Vagina (tissue), 2 donors: Measurements from ENCODE around the gene PLK5. TPM values are rescaled to one million over a fixed set of nuclear protein-coding genes. Genes with fewer than 3 reads are reported as not detected.
"Not testable (repeated sequence)": the region's sequence is repeated elsewhere in the genome, so short reads cannot be mapped to it uniquely, and the experiment has no call there.

Experiments used
- DNase-seq, 2 donors: peaks; one replicate each; pipeline ENCODE4 v3.0.0-alpha.2; 2017; ENCODE audit errors: extremely low spot score in 2 of 2
- H3K27ac ChIP-seq: fragments of 200-600 bp; sonication (generic); one replicate; pipeline ENCODE4 v1.5.1; 2019
- H3K27me3 ChIP-seq: fragments of 200-600 bp; sonication (generic); one replicate; pipeline ENCODE4 v1.5.1; 2019
- H3K36me3 ChIP-seq, 2 donors: fragments of 200-600 bp; sonication (generic); one replicate each; pipeline ENCODE4 v1.5.1; 2017 to 2019
- H3K4me1 ChIP-seq: fragments of 200-600 bp; sonication (generic); one replicate; pipeline ENCODE4 v1.5.1; 2019
- H3K4me3 ChIP-seq, 2 donors: fragments of 200-600 bp; sonication (generic); 1 replicate in 1 of 2; 2 replicates in 1 of 2; pipeline ENCODE4 v1.5.1; 2016 to 2019
- H3K9me3 ChIP-seq: fragments of 200-600 bp; sonication (generic); one replicate; pipeline ENCODE4 v1.5.1; 2019
- POLR2A ChIP-seq, 2 donors: fragments of 450-650 bp; IDR thresholded peaks; one replicate each; pipeline ENCODE4 v1.6.1; 2017; ENCODE audit warnings: antibody characterized with exemption in 2 of 2, mild to moderate bottlenecking in 2 of 2, moderate library complexity in 2 of 2
- POLR2AphosphoS5 ChIP-seq, 2 donors: sonication (generic); formaldehyde crosslinking; IDR thresholded peaks; one replicate each; pipeline ENCODE4 v1.9.0; 2017; ENCODE audit warnings: antibody characterized with exemption in 2 of 2, mild to moderate bottlenecking in 2 of 2, low read depth in 1 of 2; ENCODE audit not compliant: insufficient read depth in 1 of 2
- intact Hi-C: fragments of 100-400 bp; cut with DNase I; formaldehyde crosslinking; loops from one replicate; pipeline ENCODE4 v1.15.1; 2023
- total RNA-seq: library from RNA; depleted of rRNA; stranded (reverse); fragments of >200 nt; gene quantifications from one replicate; pipeline ENCODE4 v1.2.3, GENCODE V29; 2016
- TF ChIP-seq, protein P1 (sequence below), 3 experiments: fragments of 450-650 bp in 2 of 3; fragments of 200-600 bp in 1 of 3; sonication (generic) in 1 of 3; IDR thresholded peaks; one replicate each; pipeline ENCODE4 v1.5.1; 2017 to 2019; ENCODE audit warnings: antibody characterized with exemption in 3 of 3, mild to moderate bottlenecking in 2 of 3, moderate library complexity in 2 of 3

PLK5 gene
- total RNA-seq, 1 donor from 2014 or later = 0.49 TPM

DNA sequence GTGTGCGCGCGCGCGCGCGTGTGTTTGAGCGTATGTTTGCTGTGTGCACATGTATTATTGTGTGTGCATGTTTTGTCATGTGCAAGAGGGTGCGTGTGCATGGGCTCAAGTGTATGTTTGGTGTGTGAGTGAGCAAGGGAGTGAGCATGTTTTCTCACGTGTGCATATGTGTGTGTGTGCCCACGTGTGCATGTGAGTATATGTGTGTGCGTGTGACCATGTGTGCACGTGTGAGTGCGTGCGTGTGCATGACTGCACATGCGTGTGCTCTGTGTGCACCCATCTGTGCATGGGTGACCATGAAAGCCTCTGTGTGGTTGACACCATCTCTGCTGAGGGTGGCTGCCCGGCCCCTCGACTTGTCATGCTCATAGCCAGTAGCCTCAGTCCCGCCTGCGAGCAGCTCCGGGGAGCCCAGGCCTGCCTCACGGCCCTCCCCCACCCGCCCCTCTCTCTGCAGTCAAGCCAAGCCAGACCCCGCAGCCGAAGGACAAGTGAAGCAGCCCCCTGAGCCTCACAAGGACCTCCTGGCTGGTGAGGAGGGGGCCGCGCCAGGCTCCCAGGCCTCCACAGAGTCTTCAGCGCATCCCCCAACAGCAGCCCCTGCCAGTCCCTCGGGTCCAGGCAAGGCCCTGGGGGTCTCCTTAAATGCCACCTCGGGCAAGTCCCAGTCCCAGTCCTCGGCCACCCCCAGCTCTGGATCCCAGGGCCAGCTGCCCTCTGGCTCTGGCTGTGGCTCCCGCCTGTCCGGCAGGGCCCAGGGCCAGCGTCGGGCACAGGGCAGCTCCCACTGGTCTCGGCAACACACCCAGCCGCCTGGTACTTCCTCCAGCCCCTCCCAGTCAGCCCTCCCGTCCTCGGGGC is 26.9 kb upstream of the PLK5 start:
- no peak for DNase-seq
- H3K9me3 ChIP-seq = no peaks in the 10 kb centered on the region
- H3K4me1 ChIP-seq = peaks cover 7% of the 10 kb centered on the region
- intact Hi-C loops = no loop called here
- H3K36me3 ChIP-seq = no peaks in the 10 kb centered on the region
- no peak overlapping the region for H3K27ac ChIP-seq
- H3K4me3 ChIP-seq = no peak overlapping the region
- TF ChIP-seq POLR2A (IDR thresholded peaks at IDR 0.05) = no peak
- TF ChIP-seq, protein P1, sequence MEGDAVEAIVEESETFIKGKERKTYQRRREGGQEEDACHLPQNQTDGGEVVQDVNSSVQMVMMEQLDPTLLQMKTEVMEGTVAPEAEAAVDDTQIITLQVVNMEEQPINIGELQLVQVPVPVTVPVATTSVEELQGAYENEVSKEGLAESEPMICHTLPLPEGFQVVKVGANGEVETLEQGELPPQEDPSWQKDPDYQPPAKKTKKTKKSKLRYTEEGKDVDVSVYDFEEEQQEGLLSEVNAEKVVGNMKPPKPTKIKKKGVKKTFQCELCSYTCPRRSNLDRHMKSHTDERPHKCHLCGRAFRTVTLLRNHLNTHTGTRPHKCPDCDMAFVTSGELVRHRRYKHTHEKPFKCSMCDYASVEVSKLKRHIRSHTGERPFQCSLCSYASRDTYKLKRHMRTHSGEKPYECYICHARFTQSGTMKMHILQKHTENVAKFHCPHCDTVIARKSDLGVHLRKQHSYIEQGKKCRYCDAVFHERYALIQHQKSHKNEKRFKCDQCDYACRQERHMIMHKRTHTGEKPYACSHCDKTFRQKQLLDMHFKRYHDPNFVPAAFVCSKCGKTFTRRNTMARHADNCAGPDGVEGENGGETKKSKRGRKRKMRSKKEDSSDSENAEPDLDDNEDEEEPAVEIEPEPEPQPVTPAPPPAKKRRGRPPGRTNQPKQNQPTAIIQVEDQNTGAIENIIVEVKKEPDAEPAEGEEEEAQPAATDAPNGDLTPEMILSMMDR (IDR thresholded peaks at IDR 0.05) = no peak
- no peak for TF ChIP-seq POLR2AphosphoS5 (IDR thresholded peaks at IDR 0.05; ENCODE audit: insufficient read depth in 1 of 2, low read depth in 1 of 2)
- no peaks in the 10 kb centered on the region for H3K27me3 ChIP-seq

DNA sequence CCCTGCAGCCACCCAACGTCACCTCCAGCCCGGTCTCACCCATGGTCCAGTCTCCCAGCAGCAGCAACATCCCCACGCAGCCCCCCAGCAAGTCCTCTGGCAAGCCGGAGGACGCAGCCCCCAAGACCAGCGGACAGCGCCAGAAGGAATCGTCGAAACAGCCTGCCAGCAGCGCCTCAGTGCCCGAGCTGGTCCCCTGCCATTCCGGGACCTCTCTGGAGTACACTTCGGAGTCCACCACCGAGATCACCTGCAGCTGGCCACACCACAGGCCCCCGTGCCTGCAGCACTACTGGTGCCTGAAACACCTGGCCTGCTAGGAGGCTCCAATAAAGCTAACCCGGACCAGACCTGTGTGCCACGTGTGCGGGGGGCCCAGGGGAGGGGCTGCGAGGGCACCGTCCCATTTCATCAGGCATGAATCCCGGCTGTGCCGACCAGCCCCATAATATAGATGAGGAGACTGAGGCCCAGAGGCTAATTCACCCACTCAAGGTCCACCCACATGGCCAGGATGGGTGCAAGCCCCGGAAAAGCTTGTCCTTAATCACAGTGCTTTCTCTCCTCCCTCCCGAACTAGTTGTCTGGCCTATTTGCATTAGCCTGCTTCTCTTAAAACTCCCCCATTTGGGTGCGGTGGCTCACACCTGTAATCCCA is 26.2 kb upstream of the PLK5 start:
- Histone ChIP-seq H3K36me3 (no peaks in the 10 kb centered on the region), H3K27me3 (no peaks in the 10 kb centered on the region), H3K27ac (no peak overlapping the region), H3K4me3 (no peak overlapping the region), H3K4me1 (peaks cover 7% of the 10 kb centered on the region), H3K9me3 (no peaks in the 10 kb centered on the region)
- intact Hi-C loops = no loop called here
- no peak for DNase-seq
- no peak for TF ChIP-seq POLR2AphosphoS5 (IDR thresholded peaks at IDR 0.05; ENCODE audit: insufficient read depth in 1 of 2, low read depth in 1 of 2)
- TF ChIP-seq, protein P1 (IDR thresholded peaks at IDR 0.05) = no peak
- TF ChIP-seq POLR2A (IDR thresholded peaks at IDR 0.05) = no peak

GRCh38 chr19:1499231-1499630 is 24.6 kb upstream of the PLK5 start:
- H3K36me3 ChIP-seq, H3K9me3 ChIP-seq, H3K27ac ChIP-seq, intact Hi-C loops, H3K27me3 ChIP-seq, DNase-seq, H3K4me3 ChIP-seq: not testable (repeated sequence)
- H3K4me1 ChIP-seq = peaks cover 22% of the 10 kb centered on the region

GRCh38 chr19:1501200-1501595 is 22.7 kb upstream of the PLK5 start:
- H3K4me1 ChIP-seq = peaks cover 22% of the 10 kb centered on the region
- no peak overlapping the region for H3K27ac ChIP-seq
- no peak overlapping the region for H3K4me3 ChIP-seq
- no peak for DNase-seq
- H3K9me3 ChIP-seq = no peaks in the 10 kb centered on the region
- intact Hi-C loops = no loop called here
- no peaks in the 10 kb centered on the region for H3K27me3 ChIP-seq
- H3K36me3 ChIP-seq = no peaks in the 10 kb centered on the region
- TF ChIP-seq POLR2A (IDR thresholded peaks at IDR 0.05) = no peak

- Histone ChIP-seq H3K4me3 (peak overlapping the region in 1 of 2 donors; percentile 7), H3K9me3 (no peaks in the 10 kb centered on the region), H3K36me3 (no peaks in the 10 kb centered on the region), H3K27me3 (no peaks in the 10 kb centered on the region), H3K4me1 (peaks cover 29% of the 10 kb centered on the region), H3K27ac (no peak overlapping the region)
- intact Hi-C loops = no loop called here
- TF ChIP-seq POLR2A (IDR thresholded peaks at IDR 0.05) = no peak
- TF ChIP-seq, protein P1 (IDR thresholded peaks at IDR 0.05) = no peak
- TF ChIP-seq POLR2AphosphoS5 (IDR thresholded peaks at IDR 0.05; ENCODE audit: insufficient read depth in 1 of 2, low read depth in 1 of 2) = no peak
- no peak for DNase-seq
Observed at GRCh38 chr19:1502433-1503088, 21.3 kb upstream of the PLK5 start.
